ENCODE measurements around the gene RUSC2.
"Not testable (repeated sequence)": the region's sequence is repeated elsewhere in the genome, so short reads cannot be mapped to it uniquely, and the experiment has no call there.

RUSC2 gene

GRCh38 chr9:35484406-35484805 lies 5.5 kb upstream of the RUSC2 start:
- no peak overlapping the region for H3K4me3 ChIP-seq (ENCODE audit: low read depth, low read length)
- TF ChIP-seq CTCF (IDR thresholded peaks at IDR 0.05; ENCODE audit: low read depth, low read length, missing control alignments): no peak
- no peak for DNase-seq (ENCODE audit: low read depth)

GRCh38 chr9:35487081-35487480 lies 2.8 kb upstream of the RUSC2 start:
- no peak overlapping the region for H3K4me3 ChIP-seq (ENCODE audit: low read depth, low read length)
- no peak for TF ChIP-seq CTCF (IDR thresholded peaks at IDR 0.05; ENCODE audit: low read depth, low read length, missing control alignments)
- no peak for DNase-seq (ENCODE audit: low read depth)

- H3K4me3 ChIP-seq (ENCODE audit: low read depth, low read length): no peak overlapping the region
- no peak for DNase-seq (ENCODE audit: low read depth)
- TF ChIP-seq CTCF (IDR thresholded peaks at IDR 0.05; ENCODE audit: low read depth, low read length, missing control alignments): no peak
These were observed 1.9 kb upstream of the RUSC2 start for GRCh38 chr9:35488021-35488420.

- no peak for DNase-seq (ENCODE audit: low read depth)
- no peak overlapping the region for H3K4me3 ChIP-seq (ENCODE audit: low read depth, low read length)
- no peak for TF ChIP-seq CTCF (IDR thresholded peaks at IDR 0.05; ENCODE audit: low read depth, low read length, missing control alignments)
These were observed 1.2 kb upstream of the RUSC2 start for GRCh38 chr9:35488566-35489312.

GRCh38 chr9:35490155-35490909 lies 421 bp downstream of the RUSC2 start:
- peak overlapping the region; percentile 54 for H3K4me3 ChIP-seq (ENCODE audit: low read depth, low read length)
- no peak for DNase-seq (ENCODE audit: low read depth)
- no peak for TF ChIP-seq CTCF (IDR thresholded peaks at IDR 0.05; ENCODE audit: low read depth, low read length, missing control alignments)

GRCh38 chr9:35490910-35491465 lies 1.1 kb downstream of the RUSC2 start:
- TF ChIP-seq CTCF (IDR thresholded peaks at IDR 0.05; ENCODE audit: low read depth, low read length, missing control alignments): no peak
- no peak for DNase-seq (ENCODE audit: low read depth)
- no peak overlapping the region for H3K4me3 ChIP-seq (ENCODE audit: low read depth, low read length)

- not testable (repeated sequence) for H3K4me3 ChIP-seq (ENCODE audit: low read depth, low read length)
These were observed 3.2 kb downstream of the RUSC2 start for GRCh38 chr9:35493119-35493518.

More at GRCh38 chr9:35493119-35493518, 3.2 kb downstream of the RUSC2 start:
- DNase-seq (ENCODE audit: low read depth): not testable (repeated sequence)

All from GM12864 (cell line).